CD8-positive, alpha-beta memory T cell (primary cell): Measurements from ENCODE around the gene SPINDOC. TPM values are rescaled to one million over a fixed set of nuclear protein-coding genes. Genes with fewer than 3 reads are reported as not detected.

Experiments used
- CTCF ChIA-PET: fragments of 350-600 bp; sonication (Branson Sonifier 250); formaldehyde crosslinking; loops from one replicate; lab custom pipeline; 2021; ENCODE audit warnings: antibody characterized with exemption; lab: Charles Lee
- POLR2A ChIA-PET: fragments of 350-600 bp; sonication (Branson Sonifier 250); formaldehyde crosslinking; loops from one replicate; lab custom pipeline; 2021; ENCODE audit warnings: antibody characterized with exemption; lab: Charles Lee
- DNase-seq, 5 donors: peaks; one replicate each; pipeline versions ENCODE4 v3.0.0 to v3.0.0-alpha.2; 2020 to 2022; ENCODE audit warnings: mixed read lengths in 1 of 5
- H3K27ac ChIP-seq: one replicate; pipeline ENCODE4 v1.7.0; 2013; ENCODE audit warnings: low read depth, mild to moderate bottlenecking, low read length, moderate library complexity
- H3K27me3 ChIP-seq: 2 replicates; pipeline ENCODE4 v1.7.0; 2013; ENCODE audit warnings: low read length, mild to moderate bottlenecking; ENCODE audit not compliant: insufficient read depth, poor library complexity, severe bottlenecking
- H3K36me3 ChIP-seq: 2 replicates; pipeline ENCODE4 v1.7.0; 2013; ENCODE audit warnings: mild to moderate bottlenecking, low read length, moderate library complexity; ENCODE audit not compliant: insufficient read depth
- H3K4me1 ChIP-seq: 2 replicates; pipeline ENCODE4 v1.7.0; 2013; ENCODE audit warnings: mild to moderate bottlenecking, low read length, moderate library complexity; ENCODE audit not compliant: insufficient read depth
- H3K4me3 ChIP-seq: 2 replicates; pipeline ENCODE4 v1.7.0; 2013; ENCODE audit warnings: mild to moderate bottlenecking, low read length
- H3K9me3 ChIP-seq: 2 replicates; pipeline ENCODE4 v1.7.0; 2013; ENCODE audit warnings: mild to moderate bottlenecking, low read length
- H3K27ac Mint-ChIP-seq, 8 donors: one replicate each; pipeline ENCODE4 v1.8.0; 2020 to 2021; ENCODE audit warnings: mixed read lengths in 8 of 8, mild to moderate bottlenecking in 6 of 8, inconsistent platforms in 3 of 8, moderate library complexity in 3 of 8
- H3K27me3 Mint-ChIP-seq, 2 donors: one replicate each; pipeline ENCODE4 v1.8.0; 2020 to 2021; ENCODE audit warnings: mixed read lengths in 2 of 2, mild to moderate bottlenecking in 1 of 2, moderate library complexity in 1 of 2
- H3K36me3 Mint-ChIP-seq, 3 donors: one replicate each; pipeline ENCODE4 v1.8.0; 2020 to 2021; ENCODE audit warnings: mixed read lengths in 3 of 3, inconsistent platforms in 1 of 3, mild to moderate bottlenecking in 1 of 3
- H3K4me1 Mint-ChIP-seq, 3 donors: one replicate each; pipeline ENCODE4 v1.8.0; 2020 to 2021; ENCODE audit warnings: mixed read lengths in 3 of 3, inconsistent platforms in 1 of 3, mild to moderate bottlenecking in 1 of 3
- H3K4me3 Mint-ChIP-seq, 7 donors: one replicate each; pipeline ENCODE4 v1.8.0; 2020 to 2021; ENCODE audit warnings: mixed read lengths in 7 of 7, mild to moderate bottlenecking in 6 of 7, moderate library complexity in 4 of 7, inconsistent platforms in 2 of 7
- H3K9me3 Mint-ChIP-seq, 5 donors: one replicate each; pipeline ENCODE4 v1.8.0; 2020 to 2022; ENCODE audit warnings: mixed read lengths in 5 of 5, mild to moderate bottlenecking in 3 of 5, moderate library complexity in 2 of 5, inconsistent platforms in 1 of 5
- polyA plus RNA-seq: library from polyadenylated mRNA; unstranded; fragments of 300-500 nt; fragmentation: Illumina TruSeq; gene quantifications from one replicate; pipeline ENCODE4 v1.2.3, GENCODE V29; 2021
- total RNA-seq, 2 experiments: library from RNA; stranded (reverse); gene quantifications; one replicate each; pipeline ENCODE4 v1.2.3, GENCODE V29; 2021

The SPINDOC gene
- total and polyA plus RNA-seq, 3 experiments from 2014 or later: 1.4 to 41.4 (median 38.7) TPM

GRCh38 chr11:63850920-63851319 lies 37.7 kb downstream of the SPINDOC start:
- Mint-ChIP-seq H3K4me1 (peaks cover 66 to 82% (median 82%) of the 10 kb centered on the region in 3 donors), H3K4me3 (peak overlapping the region; percentile 24 to 71 (median 65))
- peak overlapping the region; percentile 38 for H3K4me3 ChIP-seq

GRCh38 chr11:63851364-63851763 lies 38.1 kb downstream of the SPINDOC start:
- ChIA-PET POLR2A (no interaction called here), CTCF (interaction anchor here (0.8 to 1.3 kb wide), 2 partner anchors 13 to 14 kb away, joined by 3 read pairs; no protein-coding TSS in a partner anchor)
- peak in 1 of 5 donors; percentile 27 for DNase-seq
- peaks cover 4 to 56% (median 8%) of the 10 kb centered on the region in 3 donors for H3K36me3 Mint-ChIP-seq
- Histone ChIP-seq H3K36me3 (no peaks in the 10 kb centered on the region), H3K27ac (no peak overlapping the region), H3K4me1 (peaks cover 67% of the 10 kb centered on the region), H3K27me3 (no peaks in the 10 kb centered on the region), H3K9me3 (no peaks in the 10 kb centered on the region), H3K4me3 (peak overlapping the region; percentile 38)
- peak overlapping the region in 6 of 7 donors; percentile 48 to 71 (median 67) for H3K4me3 Mint-ChIP-seq
- H3K4me1 Mint-ChIP-seq: peaks cover 68 to 84% (median 84%) of the 10 kb centered on the region in 3 donors
- no peaks in the 10 kb centered on the region for H3K27me3 Mint-ChIP-seq
- peak overlapping the region; percentile 66 to 94 (median 89) for H3K27ac Mint-ChIP-seq
- no peaks in the 10 kb centered on the region for H3K9me3 Mint-ChIP-seq

More at GRCh38 chr11:63850920-63851319, 37.7 kb downstream of the SPINDOC start:
- Mint-ChIP-seq H3K27me3 (no peaks in the 10 kb centered on the region), H3K9me3 (no peaks in the 10 kb centered on the region), H3K36me3 (peaks cover 4 to 58% (median 8%) of the 10 kb centered on the region in 3 donors), H3K27ac (peak overlapping the region; percentile 66 to 94 (median 89))
- no peaks in the 10 kb centered on the region for H3K36me3 ChIP-seq
- POLR2A ChIA-PET: interaction anchor here (1.1 kb wide), 1 partner anchor 18 kb away, joined by 3 read pairs; no protein-coding TSS in a partner anchor
- peaks cover 64% of the 10 kb centered on the region for H3K4me1 ChIP-seq
- H3K9me3 ChIP-seq: no peaks in the 10 kb centered on the region
- CTCF ChIA-PET: interaction anchor here (0.8 to 1.3 kb wide), 2 partner anchors 13 to 14 kb away, joined by 3 read pairs; no protein-coding TSS in a partner anchor
- no peak overlapping the region for H3K27ac ChIP-seq
- H3K27me3 ChIP-seq: no peaks in the 10 kb centered on the region
- DNase-seq: no peak

GRCh38 chr11:63853476-63853875 lies 40.2 kb downstream of the SPINDOC start:
- Histone ChIP-seq H3K27me3 (no peaks in the 10 kb centered on the region), H3K4me1 (peaks cover 67% of the 10 kb centered on the region), H3K4me3 (no peak overlapping the region), H3K27ac (no peak overlapping the region), H3K9me3 (no peaks in the 10 kb centered on the region), H3K36me3 (no peaks in the 10 kb centered on the region)
- DNase-seq: no peak
- Mint-ChIP-seq H3K4me1 (peaks cover 62 to 85% (median 78%) of the 10 kb centered on the region in 3 donors), H3K27ac (peak overlapping the region in 2 of 8 donors; percentile 6 to 90), H3K4me3 (no peak overlapping the region), H3K9me3 (no peaks in the 10 kb centered on the region), H3K27me3 (peaks cover 0 to 2% of the 10 kb centered on the region in 2 donors), H3K36me3 (peaks cover 4 to 42% (median 9%) of the 10 kb centered on the region in 3 donors)
- POLR2A ChIA-PET: interaction anchor here (0.6 kb wide), 1 partner anchor 8 kb away, joined by 3 read pairs; no protein-coding TSS in a partner anchor
- CTCF ChIA-PET: interaction anchor here (0.6 kb wide), 1 partner anchor 1010 kb away, joined by 3 read pairs; no protein-coding TSS in a partner anchor

- H3K27me3 ChIP-seq: no peaks in the 10 kb centered on the region
- no peak for DNase-seq
- ChIA-PET CTCF (no interaction called here), POLR2A (interaction anchor here (0.7 kb wide), 1 partner anchor 14 kb away, joined by 3 read pairs; no protein-coding TSS in a partner anchor)
- peaks cover 58% of the 10 kb centered on the region for H3K4me1 ChIP-seq
- Mint-ChIP-seq H3K4me1 (peaks cover 56 to 84% (median 78%) of the 10 kb centered on the region in 3 donors), H3K27ac (peak overlapping the region in 5 of 8 donors; percentile 58 to 81 (median 74)), H3K27me3 (peaks cover 0 to 2% of the 10 kb centered on the region in 2 donors), H3K4me3 (peak overlapping the region in 2 of 7 donors; percentile 11 to 37), H3K9me3 (no peaks in the 10 kb centered on the region), H3K36me3 (peaks cover 4 to 38% (median 9%) of the 10 kb centered on the region in 3 donors)
- H3K27ac ChIP-seq: no peak overlapping the region
- no peaks in the 10 kb centered on the region for H3K9me3 ChIP-seq
- H3K4me3 ChIP-seq: no peak overlapping the region
- no peaks in the 10 kb centered on the region for H3K36me3 ChIP-seq
These were observed 41.4 kb downstream of the SPINDOC start for GRCh38 chr11:63854696-63855095.

- peak in 2 of 5 donors; percentile 33 to 53 for DNase-seq
- peak overlapping the region in 5 of 7 donors; percentile 26 to 83 (median 38) for H3K4me3 Mint-ChIP-seq
- Histone ChIP-seq H3K4me3 (no peak overlapping the region), H3K36me3 (no peaks in the 10 kb centered on the region), H3K4me1 (peaks cover 47% of the 10 kb centered on the region), H3K9me3 (no peaks in the 10 kb centered on the region), H3K27ac (no peak overlapping the region), H3K27me3 (no peaks in the 10 kb centered on the region)
- H3K27ac Mint-ChIP-seq: peak overlapping the region in 5 of 8 donors; percentile 46 to 82 (median 54)
- H3K9me3 Mint-ChIP-seq: no peaks in the 10 kb centered on the region
- H3K4me1 Mint-ChIP-seq: peaks cover 49 to 79% (median 70%) of the 10 kb centered on the region in 3 donors
- CTCF ChIA-PET: interaction anchor here (0.7 to 1.0 kb wide), 3 partner anchors 18 to 144 kb away, joined by 3 to 4 read pairs (median 3); no protein-coding TSS in a partner anchor
- POLR2A ChIA-PET: interaction anchor here (0.6 to 0.9 kb wide), 3 partner anchors 23 to 1184 kb away, joined by 3 to 4 read pairs (median 3); partner anchors contain the start of gene LBHD1
- peaks cover 0 to 2% of the 10 kb centered on the region in 2 donors for H3K27me3 Mint-ChIP-seq
- peaks cover 4 to 37% (median 10%) of the 10 kb centered on the region in 3 donors for H3K36me3 Mint-ChIP-seq
These were observed 42.7 kb downstream of the SPINDOC start for GRCh38 chr11:63855975-63856374.

- H3K27ac Mint-ChIP-seq: peak overlapping the region in 6 of 8 donors; percentile 22 to 82 (median 50)
- no peaks in the 10 kb centered on the region for H3K9me3 Mint-ChIP-seq
- H3K27me3 Mint-ChIP-seq: peaks cover 0 to 2% of the 10 kb centered on the region in 2 donors
- CTCF ChIA-PET: interaction anchor here (1.1 kb wide), 1 partner anchor 32 kb away, joined by 3 read pairs; no protein-coding TSS in a partner anchor
- H3K36me3 ChIP-seq: no peaks in the 10 kb centered on the region
- peaks cover 43% of the 10 kb centered on the region for H3K4me1 ChIP-seq
- DNase-seq: no peak
- H3K9me3 ChIP-seq: no peaks in the 10 kb centered on the region
- H3K36me3 Mint-ChIP-seq: peaks cover 4 to 38% (median 6%) of the 10 kb centered on the region in 3 donors
- POLR2A ChIA-PET: no interaction called here
- H3K4me3 Mint-ChIP-seq: peak overlapping the region in 1 of 7 donors; percentile 13
- no peak overlapping the region for H3K27ac ChIP-seq
- H3K4me1 Mint-ChIP-seq: peaks cover 42 to 72% (median 62%) of the 10 kb centered on the region in 3 donors
- H3K27me3 ChIP-seq: no peaks in the 10 kb centered on the region
- no peak overlapping the region for H3K4me3 ChIP-seq
These were observed 45.6 kb downstream of the SPINDOC start for GRCh38 chr11:63858628-63859550.

GRCh38 chr11:63862923-63863322 lies 49.7 kb downstream of the SPINDOC start:
- Histone ChIP-seq H3K9me3 (no peaks in the 10 kb centered on the region), H3K27me3 (no peaks in the 10 kb centered on the region), H3K36me3 (no peaks in the 10 kb centered on the region), H3K27ac (no peak overlapping the region), H3K4me1 (peaks cover 47% of the 10 kb centered on the region), H3K4me3 (no peak overlapping the region)
- Mint-ChIP-seq H3K4me1 (peaks cover 50 to 72% (median 66%) of the 10 kb centered on the region in 3 donors), H3K4me3 (peak overlapping the region in 6 of 7 donors; percentile 3 to 78 (median 52)), H3K27ac (peak overlapping the region; percentile 33 to 89 (median 83)), H3K36me3 (peaks cover 0 to 35% (median 5%) of the 10 kb centered on the region in 3 donors), H3K27me3 (no peaks in the 10 kb centered on the region), H3K9me3 (no peaks in the 10 kb centered on the region)
- DNase-seq: no peak
- ChIA-PET POLR2A (no interaction called here), CTCF (interaction anchor here (1.1 to 1.9 kb wide), 7 partner anchors 10 to 137 kb away, joined by 3 to 5 read pairs (median 3); no protein-coding TSS in a partner anchor)
